ENCODE results near the gene INSRR. TPM values are rescaled to one million over a fixed set of nuclear protein-coding genes. Genes with fewer than 3 reads are reported as not detected.

The INSRR gene
- total RNA-seq, 1 experiment from 2014 or later: not detected

GRCh38 chr1:156864796-156865195, 5.9 kb upstream of the INSRR start:
- no peak overlapping the region for H3K4me3 Mint-ChIP-seq (ENCODE audit: unreplicated experiment)
- Histone ChIP-seq H3K4me3 (ENCODE audit: low read depth, low read length) (no peak overlapping the region), H3K27me3 (replicated peaks; ENCODE audit: control insufficient read depth, insufficient read depth, low read length) (peaks cover 3% of the 10 kb centered on the region), H3K4me1 (peaks cover 27% of the 10 kb centered on the region), H3K36me3 (ENCODE audit: control insufficient read depth, insufficient read depth, low read length) (no peaks in the 10 kb centered on the region), H3K9me3 (no peaks in the 10 kb centered on the region)
- H3K36me3 Mint-ChIP-seq (ENCODE audit: insufficient read depth, unreplicated experiment): no peaks in the 10 kb centered on the region
- TF ChIP-seq CTCF (IDR thresholded peaks at IDR 0.05; ENCODE audit: insufficient read depth in 1 of 2, low read depth in 1 of 2, low read length in 1 of 2, severe bottlenecking in 1 of 2, unreplicated experiment in 1 of 2): no peak
- H3K4me1 Mint-ChIP-seq (ENCODE audit: low read depth, unreplicated experiment): peaks cover 18% of the 10 kb centered on the region
- no TSS peak for BruUV-seq (replicated peaks)
- intact Hi-C loops (cut with micrococcal nuclease; ENCODE audit: unreplicated experiment): no loop called here
- no peaks in the 10 kb centered on the region for H3K9me3 Mint-ChIP-seq (ENCODE audit: unreplicated experiment)
- ChIA-PET CTCF (no interaction called here), POLR2A (no interaction called here)
- no peak overlapping the region for H3K27ac Mint-ChIP-seq (ENCODE audit: unreplicated experiment)
- no peak for DNase-seq
- H3K27me3 Mint-ChIP-seq (ENCODE audit: insufficient read depth, unreplicated experiment): peaks cover 10% of the 10 kb centered on the region

- H3K4me1 ChIP-seq: peaks cover 33% of the 10 kb centered on the region
- CTCF ChIA-PET: interaction anchor here (1.6 to 1.9 kb wide), 2 partner anchors 50 to 174 kb away, joined by 4 to 5 read pairs; no protein-coding TSS in a partner anchor
- Mint-ChIP-seq H3K27ac (ENCODE audit: unreplicated experiment) (no peak overlapping the region), H3K4me3 (ENCODE audit: unreplicated experiment) (no peak overlapping the region), H3K36me3 (ENCODE audit: insufficient read depth, unreplicated experiment) (no peaks in the 10 kb centered on the region), H3K9me3 (ENCODE audit: unreplicated experiment) (no peaks in the 10 kb centered on the region), H3K27me3 (ENCODE audit: insufficient read depth, unreplicated experiment) (peaks cover 8% of the 10 kb centered on the region), H3K4me1 (ENCODE audit: low read depth, unreplicated experiment) (peaks cover 21% of the 10 kb centered on the region)
- H3K4me3 ChIP-seq (ENCODE audit: low read depth, low read length): no peak overlapping the region
- TF ChIP-seq CTCF (IDR thresholded peaks at IDR 0.05; ENCODE audit: insufficient read depth in 1 of 2, low read depth in 1 of 2, low read length in 1 of 2, severe bottlenecking in 1 of 2, unreplicated experiment in 1 of 2): no peak
- peaks cover 5% of the 10 kb centered on the region for H3K27me3 ChIP-seq (replicated peaks; ENCODE audit: control insufficient read depth, insufficient read depth, low read length)
- intact Hi-C loops (cut with micrococcal nuclease; ENCODE audit: unreplicated experiment): no loop called here
- no TSS peak for BruUV-seq (replicated peaks)
- DNase-seq: no peak
- H3K9me3 ChIP-seq: no peaks in the 10 kb centered on the region
- no peaks in the 10 kb centered on the region for H3K36me3 ChIP-seq (ENCODE audit: control insufficient read depth, insufficient read depth, low read length)
- POLR2A ChIA-PET: no interaction called here
Measured at GRCh38 chr1:156863631-156864030, 4.7 kb upstream of the INSRR start.

GRCh38 chr1:156862997-156863599, 4.2 kb upstream of the INSRR start:
- H3K9me3 ChIP-seq: no peaks in the 10 kb centered on the region
- H3K4me3 ChIP-seq (ENCODE audit: low read depth, low read length): no peak overlapping the region
- H3K27me3 ChIP-seq (replicated peaks; ENCODE audit: control insufficient read depth, insufficient read depth, low read length): peaks cover 5% of the 10 kb centered on the region
- DNase-seq: peak in 1 of 2 experiments; percentile 24
- Mint-ChIP-seq H3K9me3 (ENCODE audit: unreplicated experiment) (no peaks in the 10 kb centered on the region), H3K36me3 (ENCODE audit: insufficient read depth, unreplicated experiment) (no peaks in the 10 kb centered on the region), H3K27ac (ENCODE audit: unreplicated experiment) (no peak overlapping the region), H3K4me1 (ENCODE audit: low read depth, unreplicated experiment) (peaks cover 25% of the 10 kb centered on the region), H3K4me3 (ENCODE audit: unreplicated experiment) (peak overlapping the region; percentile 5), H3K27me3 (ENCODE audit: insufficient read depth, unreplicated experiment) (peaks cover 11% of the 10 kb centered on the region)
- POLR2A ChIA-PET: no interaction called here
- CTCF ChIA-PET: interaction anchor here (0.6 to 1.9 kb wide), 4 partner anchors 25 to 173 kb away, joined by 3 to 5 read pairs (median 4); no protein-coding TSS in a partner anchor
- BruUV-seq (replicated peaks): no TSS peak
- TF ChIP-seq CTCF (IDR thresholded peaks at IDR 0.05; ENCODE audit: insufficient read depth in 1 of 2, low read depth in 1 of 2, low read length in 1 of 2, severe bottlenecking in 1 of 2, unreplicated experiment in 1 of 2): no peak
- intact Hi-C loops (cut with micrococcal nuclease; ENCODE audit: unreplicated experiment): no loop called here
- no peaks in the 10 kb centered on the region for H3K36me3 ChIP-seq (ENCODE audit: control insufficient read depth, insufficient read depth, low read length)
- H3K4me1 ChIP-seq: peaks cover 33% of the 10 kb centered on the region

Measured in Caco-2 (cell line).